ENCODE data around the gene VAPA.

DNA sequence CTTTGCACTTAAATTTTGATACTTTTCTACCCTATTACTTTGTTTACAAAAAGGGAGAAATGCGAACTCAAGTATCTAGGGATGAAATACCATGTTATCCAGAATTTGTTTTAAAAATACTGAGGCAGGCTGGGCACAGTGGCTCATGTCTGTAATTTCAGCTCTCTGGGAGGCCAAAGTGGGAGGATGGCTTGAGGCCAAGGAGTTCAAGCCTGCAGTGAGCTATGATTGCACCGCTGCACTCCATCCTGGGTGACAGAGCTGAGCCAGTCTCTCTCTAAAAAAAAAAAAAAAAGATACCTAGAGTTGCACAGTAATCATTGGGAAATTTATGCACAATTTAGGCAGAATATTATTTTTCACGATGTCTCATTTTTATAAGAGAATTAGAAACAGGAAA lies 12.4 kb upstream of the VAPA start:
- TF ChIP-seq POLR2A (IDR thresholded peaks at IDR 0.05; ENCODE audit: low read depth, low read length) (no peak), POLR2AphosphoS5 (IDR thresholded peaks at IDR 0.05; ENCODE audit: low read depth, low read length) (no peak)

All from GM12891 (cell line).